ENCODE results near the gene GRID1.

GRCh38 chr10:86393862-86394455 is 27.4 kb upstream of the GRID1 start:
- TF ChIP-seq POLR2A (IDR thresholded peaks at IDR 0.05) = no peak
- TF ChIP-seq CTCF (IDR thresholded peaks at IDR 0.05) = no peak
